ENCODE results near the gene RAB40B.

DNA sequence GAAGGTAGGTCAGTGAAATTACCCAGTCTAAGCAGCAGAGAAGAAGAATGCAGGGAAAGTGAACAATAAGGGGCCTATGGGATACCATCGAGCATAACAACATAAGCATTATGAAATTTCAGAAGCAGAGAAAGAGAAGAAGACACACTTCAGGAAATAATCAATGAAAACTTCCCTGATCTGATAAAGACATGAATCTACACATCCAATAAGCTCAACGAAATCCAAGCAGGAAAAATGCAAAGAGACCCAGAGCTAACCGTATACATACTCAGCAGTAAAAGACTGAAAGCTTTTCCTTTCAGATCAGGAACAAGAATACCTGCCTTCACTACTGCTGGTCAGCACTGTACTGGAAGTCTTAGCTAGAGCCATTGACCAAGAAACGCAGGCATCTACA lies 88.8 kb downstream of the RAB40B start:
- no peak for TF ChIP-seq EZH2 (IDR thresholded peaks at IDR 0.05; ENCODE audit: borderline replicate concordance)
- TF ChIP-seq, protein P1, sequence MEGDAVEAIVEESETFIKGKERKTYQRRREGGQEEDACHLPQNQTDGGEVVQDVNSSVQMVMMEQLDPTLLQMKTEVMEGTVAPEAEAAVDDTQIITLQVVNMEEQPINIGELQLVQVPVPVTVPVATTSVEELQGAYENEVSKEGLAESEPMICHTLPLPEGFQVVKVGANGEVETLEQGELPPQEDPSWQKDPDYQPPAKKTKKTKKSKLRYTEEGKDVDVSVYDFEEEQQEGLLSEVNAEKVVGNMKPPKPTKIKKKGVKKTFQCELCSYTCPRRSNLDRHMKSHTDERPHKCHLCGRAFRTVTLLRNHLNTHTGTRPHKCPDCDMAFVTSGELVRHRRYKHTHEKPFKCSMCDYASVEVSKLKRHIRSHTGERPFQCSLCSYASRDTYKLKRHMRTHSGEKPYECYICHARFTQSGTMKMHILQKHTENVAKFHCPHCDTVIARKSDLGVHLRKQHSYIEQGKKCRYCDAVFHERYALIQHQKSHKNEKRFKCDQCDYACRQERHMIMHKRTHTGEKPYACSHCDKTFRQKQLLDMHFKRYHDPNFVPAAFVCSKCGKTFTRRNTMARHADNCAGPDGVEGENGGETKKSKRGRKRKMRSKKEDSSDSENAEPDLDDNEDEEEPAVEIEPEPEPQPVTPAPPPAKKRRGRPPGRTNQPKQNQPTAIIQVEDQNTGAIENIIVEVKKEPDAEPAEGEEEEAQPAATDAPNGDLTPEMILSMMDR (IDR thresholded peaks at IDR 0.05; ENCODE audit: poor library complexity), result no peak

Data from hepatocyte (in vitro differentiated cells).